ENCODE data around the gene ATP8A2. TPM values are rescaled to one million over a fixed set of nuclear protein-coding genes. Genes with fewer than 3 reads are reported as not detected.

The ATP8A2 gene
- total RNA-seq, 2 donors from 2014 or later: 1.6 to 2.9 TPM

GRCh38 chr13:26041444-26041843 is 669.7 kb downstream of the ATP8A2 start:
- no peak for DNase-seq
- no peak overlapping the region for H3K27ac Mint-ChIP-seq
- peaks cover 27% of the 10 kb centered on the region for H3K36me3 ChIP-seq (ENCODE audit: control insufficient read depth, insufficient read depth, low read length)
- peaks cover 7% of the 10 kb centered on the region for H3K9me3 Mint-ChIP-seq
- no peak overlapping the region for H3K4me3 Mint-ChIP-seq
- peaks cover 7% of the 10 kb centered on the region for H3K9me3 ChIP-seq (ENCODE audit: control insufficient read depth, low read length)
- no peak overlapping the region for H3K27ac ChIP-seq (ENCODE audit: low read depth, low read length)
- no peak for TF ChIP-seq CTCF (conservative IDR thresholded peaks at IDR 0.05)
- H3K9ac ChIP-seq (ENCODE audit: extremely low read depth, low read length, poor library complexity, severe bottlenecking): no peak overlapping the region
- H3K4me3 ChIP-seq (ENCODE audit: low read length): no peak overlapping the region
- 87 to 88% methylated on average over 1 to 3 of the region's 3 CpGs for WGBS, 2 experiments (ENCODE audit: insufficient coverage in 1 of 2, insufficient read length in 1 of 2)
- no peaks in the 10 kb centered on the region for H3K4me1 Mint-ChIP-seq
- H3K4me1 ChIP-seq (ENCODE audit: control insufficient read depth, insufficient read depth, low read length): no peaks in the 10 kb centered on the region
- H3K27me3 ChIP-seq (ENCODE audit: control insufficient read depth, insufficient read depth, low read length, poor library complexity, severe bottlenecking): no peaks in the 10 kb centered on the region
- peaks cover 25% of the 10 kb centered on the region for H3K36me3 Mint-ChIP-seq (ENCODE audit: low read depth)
- H3K27me3 Mint-ChIP-seq (ENCODE audit: insufficient read depth): no peaks in the 10 kb centered on the region

- TF ChIP-seq CTCF (conservative IDR thresholded peaks at IDR 0.05): no peak
- Mint-ChIP-seq H3K36me3 (ENCODE audit: low read depth) (peaks cover 38% of the 10 kb centered on the region), H3K9me3 (no peaks in the 10 kb centered on the region), H3K27me3 (ENCODE audit: insufficient read depth) (no peaks in the 10 kb centered on the region), H3K4me3 (no peak overlapping the region), H3K27ac (no peak overlapping the region), H3K4me1 (peaks cover 7% of the 10 kb centered on the region)
- Histone ChIP-seq H3K9me3 (ENCODE audit: control insufficient read depth, low read length) (no peaks in the 10 kb centered on the region), H3K4me1 (ENCODE audit: control insufficient read depth, insufficient read depth, low read length) (no peaks in the 10 kb centered on the region), H3K4me3 (ENCODE audit: low read length) (no peak overlapping the region), H3K9ac (ENCODE audit: extremely low read depth, low read length, poor library complexity, severe bottlenecking) (no peak overlapping the region), H3K27ac (ENCODE audit: low read depth, low read length) (no peak overlapping the region), H3K27me3 (ENCODE audit: control insufficient read depth, insufficient read depth, low read length, poor library complexity, severe bottlenecking) (no peaks in the 10 kb centered on the region), H3K36me3 (ENCODE audit: control insufficient read depth, insufficient read depth, low read length) (peaks cover 39% of the 10 kb centered on the region)
- DNase-seq: no peak
- WGBS, 2 experiments (ENCODE audit: insufficient coverage in 1 of 2, insufficient read length in 1 of 2): 91% methylated on average over 1 of the region's 1 CpG; no CpG with 5 or more reads in 1 of the 2 experiments
Measured at GRCh38 chr13:26042785-26043184, 671.0 kb downstream of the ATP8A2 start.

- H3K4me3 Mint-ChIP-seq: no peak overlapping the region
- H3K4me1 Mint-ChIP-seq: peaks cover 7% of the 10 kb centered on the region
- H3K9ac ChIP-seq (ENCODE audit: extremely low read depth, low read length, poor library complexity, severe bottlenecking): no peak overlapping the region
- no peak overlapping the region for H3K27ac ChIP-seq (ENCODE audit: low read depth, low read length)
- no peaks in the 10 kb centered on the region for H3K4me1 ChIP-seq (ENCODE audit: control insufficient read depth, insufficient read depth, low read length)
- no peaks in the 10 kb centered on the region for H3K27me3 ChIP-seq (ENCODE audit: control insufficient read depth, insufficient read depth, low read length, poor library complexity, severe bottlenecking)
- H3K36me3 ChIP-seq (ENCODE audit: control insufficient read depth, insufficient read depth, low read length): peaks cover 45% of the 10 kb centered on the region
- no peaks in the 10 kb centered on the region for H3K9me3 Mint-ChIP-seq
- no peaks in the 10 kb centered on the region for H3K9me3 ChIP-seq (ENCODE audit: control insufficient read depth, low read length)
- peaks cover 59% of the 10 kb centered on the region for H3K36me3 Mint-ChIP-seq (ENCODE audit: low read depth)
- H3K27me3 Mint-ChIP-seq (ENCODE audit: insufficient read depth): peaks cover 3% of the 10 kb centered on the region
- H3K4me3 ChIP-seq (ENCODE audit: low read length): no peak overlapping the region
- no peak for TF ChIP-seq CTCF (conservative IDR thresholded peaks at IDR 0.05)
- H3K27ac Mint-ChIP-seq: no peak overlapping the region
- WGBS, 2 experiments (ENCODE audit: insufficient coverage in 1 of 2, insufficient read length in 1 of 2): 100% methylated on average over 2 of the region's 2 CpGs; no CpG with 5 or more reads in 1 of the 2 experiments
- DNase-seq: no peak
Measured at GRCh38 chr13:26045142-26045541, 673.4 kb downstream of the ATP8A2 start.

All from endodermal cell (in vitro differentiated cells).